ENCODE measurements around the gene UBTF. TPM values are rescaled to one million over a fixed set of nuclear protein-coding genes. Genes with fewer than 3 reads are reported as not detected.

The UBTF gene
- total RNA-seq, 2 experiments from 2014 or later = 148 to 158 TPM

DNA sequence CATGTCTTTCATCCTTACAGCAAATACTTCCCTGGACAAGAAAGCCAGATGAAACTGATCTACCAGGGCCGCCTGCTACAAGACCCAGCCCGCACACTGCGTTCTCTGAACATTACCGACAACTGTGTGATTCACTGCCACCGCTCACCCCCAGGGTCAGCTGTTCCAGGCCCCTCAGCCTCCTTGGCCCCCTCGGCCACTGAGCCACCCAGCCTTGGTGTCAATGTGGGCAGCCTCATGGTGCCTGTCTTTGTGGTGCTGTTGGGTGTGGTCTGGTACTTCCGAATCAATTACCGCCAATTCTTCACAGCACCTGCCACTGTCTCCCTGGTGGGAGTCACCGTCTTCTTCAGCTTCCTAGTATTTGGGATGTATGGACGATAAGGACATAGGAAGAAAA, 29.0 kb downstream of the UBTF start:
- peaks cover 34% of the 10 kb centered on the region for H3K4me1 Mint-ChIP-seq (ENCODE audit: low read depth)
- H3K27ac Mint-ChIP-seq = peak overlapping the region; percentile 66
- no peaks in the 10 kb centered on the region for H3K9me3 ChIP-seq (ENCODE audit: control insufficient read depth in 1 of 2, insufficient read depth in 1 of 2, low read length in 2 of 2)
- intact Hi-C loops (cut with DNase I, micrococcal nuclease) = no loop called here
- ATAC-seq (ENCODE audit: poor library complexity) = no peak
- POLR2A ChIA-PET = interaction anchor here (1.2 kb wide), 1 partner anchor 10 kb away, joined by 3 read pairs; no protein-coding TSS in a partner anchor
- TF ChIP-seq, protein P1, sequence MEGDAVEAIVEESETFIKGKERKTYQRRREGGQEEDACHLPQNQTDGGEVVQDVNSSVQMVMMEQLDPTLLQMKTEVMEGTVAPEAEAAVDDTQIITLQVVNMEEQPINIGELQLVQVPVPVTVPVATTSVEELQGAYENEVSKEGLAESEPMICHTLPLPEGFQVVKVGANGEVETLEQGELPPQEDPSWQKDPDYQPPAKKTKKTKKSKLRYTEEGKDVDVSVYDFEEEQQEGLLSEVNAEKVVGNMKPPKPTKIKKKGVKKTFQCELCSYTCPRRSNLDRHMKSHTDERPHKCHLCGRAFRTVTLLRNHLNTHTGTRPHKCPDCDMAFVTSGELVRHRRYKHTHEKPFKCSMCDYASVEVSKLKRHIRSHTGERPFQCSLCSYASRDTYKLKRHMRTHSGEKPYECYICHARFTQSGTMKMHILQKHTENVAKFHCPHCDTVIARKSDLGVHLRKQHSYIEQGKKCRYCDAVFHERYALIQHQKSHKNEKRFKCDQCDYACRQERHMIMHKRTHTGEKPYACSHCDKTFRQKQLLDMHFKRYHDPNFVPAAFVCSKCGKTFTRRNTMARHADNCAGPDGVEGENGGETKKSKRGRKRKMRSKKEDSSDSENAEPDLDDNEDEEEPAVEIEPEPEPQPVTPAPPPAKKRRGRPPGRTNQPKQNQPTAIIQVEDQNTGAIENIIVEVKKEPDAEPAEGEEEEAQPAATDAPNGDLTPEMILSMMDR (IDR thresholded peaks at IDR 0.05) = no peak
- no peak overlapping the region for H3K27ac ChIP-seq (ENCODE audit: low read depth in 1 of 2, low read length in 2 of 2)
- H3K36me3 Mint-ChIP-seq (ENCODE audit: low read depth) = peaks cover 68% of the 10 kb centered on the region
- no peaks in the 10 kb centered on the region for H3K27me3 ChIP-seq (ENCODE audit: control insufficient read depth in 1 of 2, insufficient read depth in 2 of 2, low read length in 2 of 2)
- peaks cover 56% of the 10 kb centered on the region for H3K36me3 ChIP-seq (ENCODE audit: insufficient read depth, low read length)
- peaks cover 26% of the 10 kb centered on the region for H3K4me1 ChIP-seq (ENCODE audit: insufficient read depth, low read length)
- no peak for DNase-seq
- peak overlapping the region; percentile 79 for H3K4me3 Mint-ChIP-seq
- no peaks in the 10 kb centered on the region for H3K27me3 Mint-ChIP-seq
- H3K9me3 Mint-ChIP-seq = no peaks in the 10 kb centered on the region
- no peak overlapping the region for H3K4me3 ChIP-seq (ENCODE audit: low read length)
- CTCF ChIA-PET = no interaction called here

DNA sequence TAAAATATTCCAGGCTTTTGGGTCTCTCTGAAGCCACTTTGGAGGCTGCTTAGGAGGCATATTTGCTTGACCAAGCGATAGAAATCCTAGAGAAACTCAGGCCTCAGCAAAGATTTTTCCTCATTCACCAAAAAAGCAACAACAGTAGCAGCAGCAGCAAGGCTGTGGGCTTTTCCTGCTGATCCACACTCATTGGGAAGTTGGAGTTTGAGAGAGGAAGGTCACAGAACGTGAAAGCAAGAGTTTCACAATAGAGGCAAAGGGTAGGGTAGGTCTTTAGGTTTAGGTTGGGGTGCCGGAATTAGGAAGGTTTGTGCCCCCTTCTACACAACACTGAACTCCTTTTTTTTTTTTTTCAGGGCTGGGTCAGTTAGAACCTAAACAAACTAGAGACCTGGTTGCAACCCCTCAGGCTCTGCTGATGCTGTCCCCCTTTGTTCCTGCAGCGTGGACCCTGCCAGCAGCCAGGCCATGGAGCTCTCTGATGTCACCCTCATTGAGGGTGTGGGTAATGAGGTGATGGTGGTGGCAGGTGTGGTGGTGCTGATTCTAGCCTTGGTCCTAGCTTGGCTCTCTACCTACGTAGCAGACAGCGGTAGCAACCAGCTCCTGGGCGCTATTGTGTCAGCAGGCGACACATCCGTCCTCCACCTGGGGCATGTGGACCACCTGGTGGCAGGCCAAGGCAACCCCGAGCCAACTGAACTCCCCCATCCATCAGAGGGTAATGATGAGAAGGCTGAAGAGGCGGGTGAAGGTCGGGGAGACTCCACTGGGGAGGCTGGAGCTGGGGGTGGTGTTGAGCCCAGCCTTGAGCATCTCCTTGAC, 30.7 kb downstream of the UBTF start:
- Mint-ChIP-seq H3K4me1 (ENCODE audit: low read depth) (peaks cover 49% of the 10 kb centered on the region), H3K27me3 (no peaks in the 10 kb centered on the region), H3K4me3 (peak overlapping the region; percentile 98), H3K27ac (peak overlapping the region; percentile 96), H3K36me3 (ENCODE audit: low read depth) (peaks cover 54% of the 10 kb centered on the region), H3K9me3 (no peaks in the 10 kb centered on the region)
- Histone ChIP-seq H3K4me1 (ENCODE audit: insufficient read depth, low read length) (peaks cover 43% of the 10 kb centered on the region), H3K36me3 (ENCODE audit: insufficient read depth, low read length) (peaks cover 39% of the 10 kb centered on the region), H3K4me3 (ENCODE audit: low read length) (no peak overlapping the region), H3K27ac (ENCODE audit: low read depth in 1 of 2, low read length in 2 of 2) (peak overlapping the region in 1 of 2 donors; percentile 18), H3K9me3 (ENCODE audit: control insufficient read depth in 1 of 2, insufficient read depth in 1 of 2, low read length in 2 of 2) (no peaks in the 10 kb centered on the region), H3K27me3 (ENCODE audit: control insufficient read depth in 1 of 2, insufficient read depth in 2 of 2, low read length in 2 of 2) (no peaks in the 10 kb centered on the region)
- TF ChIP-seq, protein P1 (IDR thresholded peaks at IDR 0.05) = no peak
- POLR2A ChIA-PET = interaction anchor here (0.7 to 5.5 kb wide), 5 partner anchors 10 to 136 kb away, joined by 3 to 99 read pairs (median 7); partner anchors contain the start of genes ATXN7L3, SLC25A39 and UBTF
- DNase-seq = no peak
- CTCF ChIA-PET = interaction anchor here (1.5 to 6.5 kb wide), 3 partner anchors 9 to 22 kb away, joined by 3 to 37 read pairs (median 4); no protein-coding TSS in a partner anchor
- no peak for ATAC-seq (ENCODE audit: poor library complexity)
- intact Hi-C loops (cut with DNase I, micrococcal nuclease) = loop anchor here (1.0 to 5.0 kb wide), 4 partner anchors 10 to 181 kb away; partner anchors contain the start of genes HDAC5 (in 2 of the 2) and LSM12 (in 1 of the 2)

DNA sequence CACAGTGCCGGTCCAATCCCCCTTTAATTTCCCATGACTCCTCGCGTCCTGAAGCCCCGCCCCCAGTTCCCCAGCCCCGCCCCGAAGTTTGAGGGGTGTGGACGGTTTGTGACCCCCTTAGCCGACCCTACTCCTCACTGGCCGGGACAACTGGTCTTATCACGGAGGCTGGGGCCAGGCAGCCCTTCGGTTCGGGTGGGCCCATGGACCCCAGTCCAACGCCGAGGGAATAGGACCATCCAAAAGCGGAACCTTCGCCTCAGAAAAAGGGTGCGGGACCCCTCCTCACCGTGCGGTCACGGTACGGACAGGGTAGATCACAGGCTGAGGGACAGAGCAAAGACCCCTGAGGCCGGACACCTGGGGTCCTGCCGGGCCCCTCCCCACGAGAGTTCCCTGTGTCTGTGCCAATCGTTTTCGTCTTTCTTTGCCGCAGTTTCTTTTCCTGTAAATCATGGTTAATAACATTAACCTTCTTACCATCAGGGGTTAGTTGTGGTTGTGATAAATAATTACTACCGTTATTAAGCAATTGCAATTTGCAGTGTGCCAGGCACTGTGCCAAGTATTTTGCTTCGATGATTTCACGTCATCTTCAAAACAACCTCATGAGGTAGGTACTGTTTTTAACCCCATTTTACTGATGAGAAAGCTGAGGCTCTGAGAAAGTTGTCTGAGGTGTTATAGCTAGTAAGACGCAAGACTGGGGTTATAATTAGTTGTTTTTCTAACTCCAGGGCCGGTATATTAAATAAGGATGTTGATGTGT, 32.2 kb downstream of the UBTF start:
- H3K9me3 ChIP-seq (ENCODE audit: control insufficient read depth in 1 of 2, insufficient read depth in 1 of 2, low read length in 2 of 2) = no peaks in the 10 kb centered on the region
- CTCF ChIA-PET = interaction anchor here (0.9 to 6.5 kb wide), 8 partner anchors 12 to 144 kb away, joined by 3 to 37 read pairs (median 3); partner anchors contain the start of genes ATXN7L3 and UBTF
- Mint-ChIP-seq H3K27me3 (no peaks in the 10 kb centered on the region), H3K27ac (peak overlapping the region; percentile 96), H3K9me3 (no peaks in the 10 kb centered on the region), H3K4me3 (peak overlapping the region; percentile 98), H3K4me1 (ENCODE audit: low read depth) (peaks cover 49% of the 10 kb centered on the region), H3K36me3 (ENCODE audit: low read depth) (peaks cover 48% of the 10 kb centered on the region)
- H3K36me3 ChIP-seq (ENCODE audit: insufficient read depth, low read length) = peaks cover 35% of the 10 kb centered on the region
- intact Hi-C loops (cut with DNase I, micrococcal nuclease) = loop anchor here (1.0 to 5.0 kb wide), 5 partner anchors 47 to 180 kb away; partner anchors contain the start of genes HDAC5 (in 2 of the 2), HROB (in 1 of the 2), LSM12 (in 1 of the 2) and SLC25A39 (in 1 of the 2)
- TF ChIP-seq, protein P1 (IDR thresholded peaks at IDR 0.05) = no peak
- peak; percentile 60 for ATAC-seq (ENCODE audit: poor library complexity)
- H3K4me3 ChIP-seq (ENCODE audit: low read length) = peak overlapping the region; percentile 90
- H3K27ac ChIP-seq (ENCODE audit: low read depth in 1 of 2, low read length in 2 of 2) = peak overlapping the region; percentile 97 to 99
- DNase-seq = peak in 8 of 14 experiments; percentile 13 to 78 (median 39)
- H3K27me3 ChIP-seq (ENCODE audit: control insufficient read depth in 1 of 2, insufficient read depth in 2 of 2, low read length in 2 of 2) = no peaks in the 10 kb centered on the region
- peaks cover 56% of the 10 kb centered on the region for H3K4me1 ChIP-seq (ENCODE audit: insufficient read depth, low read length)
- POLR2A ChIA-PET = interaction anchor here (0.6 to 5.5 kb wide), 27 partner anchors 13 to 1016 kb away, joined by 3 to 99 read pairs (median 7); partner anchors contain the start of genes ATXN7L3, FAM171A2, GRN and HDAC5

All from CD4-positive, alpha-beta T cell (primary cell).